ENCODE measurements around the gene PKIB. TPM values are rescaled to one million over a fixed set of nuclear protein-coding genes. Genes with fewer than 3 reads are reported as not detected.
A peak's percentile ranks its signal among the peaks of the same experiment; 100 is the strongest.
"Not testable (repeated sequence)": the region's sequence is repeated elsewhere in the genome, so short reads cannot be mapped to it uniquely, and the experiment has no call there.

PKIB gene, protein sequence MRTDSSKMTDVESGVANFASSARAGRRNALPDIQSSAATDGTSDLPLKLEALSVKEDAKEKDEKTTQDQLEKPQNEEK
- 1 to 10 TPM in 3 of 4 donors, under 1 TPM in 1; 0.81 to 2.0 (median 1.6) TPM for polyA plus RNA-seq (ENCODE audit: insufficient read length in 4 of 4)

DNA sequence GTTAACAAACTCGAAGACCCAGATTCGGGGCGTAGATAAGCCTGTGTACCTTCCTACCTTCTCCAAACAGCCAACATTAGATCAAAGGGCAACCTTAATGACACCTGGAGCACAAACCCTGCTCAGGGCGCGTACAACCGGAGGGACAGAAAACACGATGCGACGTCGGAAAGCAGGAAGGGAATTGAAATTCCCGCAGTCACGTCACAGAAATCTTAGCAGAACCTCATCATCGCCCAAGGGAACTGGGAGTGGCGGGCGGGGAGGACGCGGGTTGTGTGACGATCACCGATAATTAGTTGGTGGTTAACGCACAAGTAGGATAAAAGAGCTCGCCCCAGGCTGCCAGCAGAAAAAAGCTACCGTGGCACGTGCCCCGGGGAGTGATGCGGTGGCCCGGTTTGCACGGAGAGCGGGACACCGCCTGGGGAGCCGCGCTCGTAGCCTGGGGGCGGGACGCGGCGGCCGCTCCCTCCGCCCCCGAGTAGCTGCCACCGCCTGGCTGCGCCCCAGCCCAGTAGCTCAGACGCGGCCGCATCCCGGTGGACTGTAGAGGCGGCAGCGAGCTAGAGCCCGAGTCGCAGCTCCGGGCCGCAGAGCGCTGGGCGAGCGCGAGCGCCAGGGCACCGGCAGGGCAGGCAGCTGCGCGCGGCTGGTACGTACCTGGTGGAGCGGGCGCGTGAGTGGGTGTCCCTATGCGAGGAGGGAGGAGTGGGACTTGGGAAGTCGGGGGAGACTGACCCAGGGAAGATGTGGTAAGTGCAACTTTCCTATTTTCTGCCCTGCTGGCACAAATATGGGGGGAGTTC is at the start of gene PKIB:
TSS of gene PKIB (plus strand) at position 525 of the 809 bp plus-strand sequence. CDS start 107,390 bp downstream, outside the sequence.
- DNase-seq (ENCODE audit: low read depth in 4 of 4, low spot score in 3 of 4), result peak; percentile 35 to 52 (median 46)

DNA sequence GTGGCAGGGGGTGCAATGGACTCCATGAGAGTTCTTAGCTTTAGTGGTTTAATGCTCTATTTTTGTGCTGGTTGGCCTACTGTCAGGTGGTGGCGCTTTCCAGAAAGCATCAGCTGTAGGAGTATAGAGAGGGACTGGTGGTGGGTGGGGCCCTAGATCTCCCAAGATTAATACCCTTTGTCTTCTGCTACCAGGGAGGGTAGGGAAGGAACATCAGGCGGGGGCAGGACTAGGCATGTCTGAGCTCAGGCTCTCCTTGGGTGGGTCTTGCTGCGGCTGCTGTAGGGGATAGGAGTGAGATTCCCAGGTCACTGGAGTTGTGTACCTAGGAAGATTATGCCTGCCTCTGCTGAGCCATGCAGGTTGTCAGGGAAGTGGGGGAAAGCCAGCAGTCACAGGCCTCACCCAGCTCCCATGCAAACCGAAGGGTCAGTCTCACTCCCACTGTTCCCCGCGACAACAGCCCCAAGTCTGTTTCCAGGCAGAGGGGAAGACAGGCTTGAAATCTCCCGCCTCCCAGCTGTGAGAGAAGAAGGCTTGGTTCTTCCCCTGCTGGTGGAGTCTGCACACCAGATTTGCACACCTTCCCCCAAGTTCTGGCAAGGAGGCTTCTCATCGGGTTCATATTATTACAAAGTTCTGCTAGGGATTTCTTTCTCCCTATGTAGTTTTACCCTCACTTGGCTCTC is 46.7 kb upstream of the PKIB start:
- no peak for DNase-seq (ENCODE audit: low read depth in 4 of 4, low spot score in 3 of 4)

DNA sequence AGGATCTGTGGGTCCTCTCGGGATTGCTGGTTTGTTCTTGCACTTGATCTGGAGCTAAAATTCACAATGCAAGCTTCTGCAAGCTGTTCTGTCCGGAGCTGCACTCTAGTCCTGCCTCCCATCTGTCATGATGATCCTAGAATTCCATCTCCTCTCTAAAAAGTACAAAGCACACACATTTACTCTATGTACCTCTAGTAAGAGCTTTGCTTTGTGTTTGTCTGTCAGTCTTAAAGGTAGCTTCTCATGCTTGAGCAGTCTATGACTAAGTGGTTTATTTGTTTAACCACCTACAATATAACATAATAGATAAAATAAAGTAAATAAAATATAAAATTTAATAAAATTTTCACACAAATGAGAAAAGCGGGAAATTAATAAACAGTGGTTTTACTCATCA is 46.0 kb upstream of the PKIB start:
- no peak for DNase-seq (ENCODE audit: low read depth in 4 of 4, low spot score in 3 of 4)

DNA sequence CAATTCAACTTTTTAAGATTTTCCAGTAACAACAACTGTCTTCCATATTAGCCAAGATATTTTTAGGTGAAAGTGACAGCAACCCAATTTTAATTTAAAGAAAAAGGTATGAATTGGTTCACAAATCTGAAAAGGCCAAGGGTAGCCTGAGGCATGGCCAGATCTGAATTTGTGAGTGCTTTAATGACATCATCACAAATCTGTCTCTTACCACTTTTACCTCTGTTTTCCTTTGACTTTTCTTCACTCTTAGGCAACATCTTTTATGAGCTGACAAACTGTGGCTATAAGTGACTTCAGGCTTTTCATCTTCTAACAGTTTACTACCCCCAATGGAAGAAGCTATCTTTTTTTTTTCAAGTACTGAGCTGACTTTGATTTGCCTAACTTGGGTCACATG is 44.5 kb upstream of the PKIB start:
- DNase-seq (ENCODE audit: low read depth in 4 of 4, low spot score in 3 of 4), result no peak

DNA sequence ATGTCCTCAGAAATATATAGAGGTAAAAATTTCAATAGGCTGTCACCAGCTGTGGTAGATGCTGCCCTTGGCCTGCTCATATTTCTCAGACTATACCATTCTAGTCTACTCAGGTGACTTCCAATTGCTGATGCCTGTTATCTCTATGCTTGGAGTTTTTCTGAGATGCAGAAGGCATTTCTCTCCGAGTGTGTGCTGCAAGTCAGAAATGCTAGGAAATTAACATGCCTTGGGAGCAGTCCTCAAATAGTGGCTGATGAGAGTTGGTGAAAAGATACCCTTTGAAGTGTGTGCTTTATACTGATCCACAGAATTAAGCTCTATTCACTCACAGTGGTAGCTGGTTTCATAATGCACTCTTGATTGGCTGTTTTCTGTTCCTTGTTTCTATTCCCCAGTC is 43.2 kb upstream of the PKIB start:
- DNase-seq (ENCODE audit: low read depth in 4 of 4, low spot score in 3 of 4), result no peak

DNA sequence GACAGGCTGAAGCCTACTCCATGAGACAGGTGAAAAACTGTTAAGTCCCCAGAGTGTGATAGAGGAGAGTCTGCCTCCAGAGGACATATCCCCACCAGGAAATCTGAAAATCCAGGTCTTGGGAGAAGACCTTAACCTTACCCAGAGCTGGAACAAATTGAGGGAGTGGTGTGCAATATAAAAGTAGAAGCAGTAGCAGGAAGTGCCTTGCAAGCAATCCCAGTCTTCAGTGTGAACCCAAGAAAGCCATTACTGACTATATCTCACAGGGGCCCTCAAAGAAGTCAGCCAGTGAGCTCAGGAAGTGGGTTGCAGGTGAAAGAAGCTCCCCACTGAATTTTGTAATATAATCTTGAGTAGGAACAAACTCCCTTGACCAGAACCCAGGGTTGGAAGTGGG is 41.9 kb upstream of the PKIB start:
- DNase-seq (ENCODE audit: low read depth in 4 of 4, low spot score in 3 of 4), result no peak

DNA sequence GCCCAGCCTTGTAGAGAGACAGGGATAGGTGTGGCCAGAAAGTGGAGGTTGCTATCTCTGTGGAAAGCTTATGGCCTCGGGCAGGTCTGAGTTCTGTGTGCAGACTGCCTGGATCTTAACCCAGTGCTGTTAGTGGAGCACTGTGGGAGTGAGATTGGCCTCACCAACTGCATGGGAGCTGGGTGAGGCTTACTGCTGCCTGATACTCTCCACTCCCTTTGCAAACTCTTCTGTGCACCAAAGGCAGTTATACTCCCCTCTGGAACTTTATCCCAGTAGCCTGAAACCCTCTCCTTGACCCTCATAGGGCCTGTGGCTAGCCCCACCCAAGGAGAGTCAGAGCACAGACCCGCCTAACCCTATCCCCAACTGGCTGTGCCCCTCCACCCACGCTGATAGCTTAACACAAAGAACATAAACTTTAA is 41.4 kb upstream of the PKIB start:
- no peak for DNase-seq (ENCODE audit: low read depth in 4 of 4, low spot score in 3 of 4)

DNA sequence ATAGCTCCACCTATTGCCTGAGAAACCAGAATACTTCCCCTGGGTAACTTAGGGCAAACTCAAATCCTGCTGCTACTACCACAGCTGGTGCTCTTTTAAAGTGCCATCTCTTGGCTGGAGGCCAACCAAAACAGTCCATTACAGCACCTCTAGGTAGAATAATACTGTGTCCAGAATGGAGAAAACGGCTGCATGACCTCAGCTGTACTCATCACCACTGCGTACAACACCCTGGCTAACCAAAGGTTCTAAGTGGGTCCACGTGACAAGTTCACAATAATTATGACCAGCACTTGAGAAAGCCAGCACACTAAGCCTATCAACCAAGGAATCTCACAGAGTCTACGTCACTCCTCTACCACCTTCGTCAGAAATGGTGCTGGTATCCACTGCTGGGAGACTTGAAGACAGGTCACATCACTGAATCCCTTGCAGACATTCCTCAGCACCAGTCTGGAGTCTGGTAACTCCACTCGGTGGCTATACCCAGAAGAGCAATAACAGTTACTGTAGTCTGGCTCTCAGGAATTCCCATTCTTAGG is 40.9 kb upstream of the PKIB start:
- no peak for DNase-seq (ENCODE audit: low read depth in 4 of 4, low spot score in 3 of 4)

DNA sequence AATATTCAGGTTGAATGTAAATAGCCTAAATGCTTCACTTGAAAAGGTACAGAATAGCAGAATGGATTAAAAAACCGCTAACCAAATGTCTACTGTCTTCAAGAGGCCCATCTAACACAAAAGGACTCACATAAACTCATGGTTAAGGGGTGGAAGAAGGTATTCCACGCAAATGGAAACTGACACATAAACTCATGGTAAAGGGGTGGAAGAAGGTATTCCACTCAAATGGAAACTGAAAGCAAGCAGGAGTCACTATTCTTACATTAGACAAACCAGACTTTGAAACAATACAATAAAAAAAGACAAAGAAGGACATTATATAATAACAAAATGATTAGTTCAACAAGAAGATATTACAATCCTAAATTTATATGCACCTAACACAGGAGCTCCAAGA is 38.3 kb upstream of the PKIB start:
- DNase-seq (ENCODE audit: low read depth in 4 of 4, low spot score in 3 of 4), result no peak

DNA sequence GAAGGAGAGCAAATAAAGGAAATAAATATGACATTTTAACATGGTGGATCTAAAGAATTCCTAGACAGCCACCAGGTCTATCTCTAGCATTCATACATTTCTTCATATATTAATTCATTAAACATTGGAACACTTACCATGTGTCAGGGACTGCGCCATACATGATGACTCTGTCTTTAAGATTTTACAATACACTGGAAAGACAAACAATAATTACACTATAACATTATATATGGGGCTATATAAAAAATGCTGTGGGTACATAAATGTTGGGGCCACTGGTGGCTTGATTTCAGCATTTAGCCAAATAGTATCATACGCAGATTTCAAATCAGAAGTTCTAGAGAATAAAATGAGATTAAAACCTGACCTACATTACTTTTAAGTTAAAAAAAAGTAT is 33.3 kb upstream of the PKIB start:
- no peak for DNase-seq (ENCODE audit: low read depth in 4 of 4, low spot score in 3 of 4)

DNA sequence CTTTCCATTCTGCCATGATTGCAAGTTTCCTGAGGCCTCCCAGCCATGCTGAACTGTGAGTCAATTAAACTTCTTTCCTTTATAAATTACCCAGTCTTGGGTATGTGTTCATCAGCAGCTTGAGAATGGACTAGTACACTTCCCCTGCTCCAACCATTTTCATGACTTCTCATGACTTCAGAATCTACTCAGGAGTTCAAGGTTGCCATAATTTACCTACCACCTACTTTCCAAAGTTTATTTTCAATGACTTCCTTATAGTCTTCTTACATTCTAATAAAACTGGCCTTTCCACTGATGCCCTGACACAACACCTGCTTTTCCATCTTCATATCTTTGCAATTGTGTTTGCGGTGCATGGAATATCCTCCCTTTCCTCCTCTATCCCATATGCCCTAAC is 31.2 kb upstream of the PKIB start:
- no peak for DNase-seq (ENCODE audit: low read depth in 4 of 4, low spot score in 3 of 4)

DNA sequence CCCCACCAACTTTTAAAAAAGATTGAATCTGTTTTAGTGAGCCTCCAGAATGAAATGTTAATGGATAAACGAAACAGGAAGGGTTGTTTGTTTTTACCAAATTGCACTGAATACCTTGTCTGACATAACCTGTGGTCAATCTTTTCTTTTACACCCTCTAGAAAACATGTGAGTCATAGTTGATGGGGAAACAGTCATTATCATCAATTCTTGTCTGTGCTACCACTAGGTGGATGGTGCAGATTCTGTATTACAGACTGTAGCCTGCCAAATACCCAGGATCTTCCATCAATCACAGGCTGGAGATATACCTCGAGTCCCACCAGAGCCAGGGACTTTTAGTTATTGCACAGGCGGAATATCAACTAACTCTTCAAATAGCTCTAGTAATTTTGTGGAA is 29.5 kb upstream of the PKIB start:
- DNase-seq (ENCODE audit: low read depth in 4 of 4, low spot score in 3 of 4), result no peak

DNA sequence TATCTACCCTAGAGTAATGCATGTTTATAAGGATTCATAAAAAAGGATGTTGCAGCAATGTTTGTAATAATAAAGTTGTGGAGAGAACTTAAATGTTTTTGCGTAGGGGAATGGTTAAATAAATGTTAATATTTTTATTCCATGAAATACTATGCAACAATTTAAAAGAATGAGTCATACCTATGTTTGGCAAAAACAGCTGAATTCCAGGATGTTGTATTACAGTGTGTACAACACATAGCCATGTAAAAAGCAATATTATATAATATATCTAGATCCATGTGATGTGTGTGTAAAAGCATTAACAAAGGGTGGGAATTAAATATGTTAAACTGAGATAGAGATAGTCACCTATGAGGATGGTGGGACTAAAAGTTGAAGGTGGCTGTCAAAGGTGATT is 21.1 kb upstream of the PKIB start:
- no peak for DNase-seq (ENCODE audit: low read depth in 4 of 4, low spot score in 3 of 4)

DNA sequence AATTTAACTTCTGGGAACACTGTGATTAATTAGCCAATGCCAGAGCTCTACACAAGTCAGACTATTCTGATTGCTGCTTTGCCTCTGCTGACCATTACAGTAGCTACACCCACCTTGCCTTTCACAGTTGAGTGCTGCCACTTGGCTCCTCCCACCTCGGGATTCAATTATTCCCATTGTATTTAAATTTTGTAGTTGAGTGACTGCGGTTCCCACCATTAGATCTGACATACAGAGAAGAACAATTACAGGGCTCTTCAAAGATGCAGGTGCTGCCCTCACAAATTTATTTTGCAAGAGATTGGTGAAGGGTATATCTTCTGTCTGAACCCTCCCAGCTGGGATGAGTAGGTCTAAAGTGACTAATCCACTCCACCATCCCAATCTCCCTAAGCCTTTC is 11.9 kb upstream of the PKIB start:
- DNase-seq (ENCODE audit: low read depth in 4 of 4, low spot score in 3 of 4), result not testable (repeated sequence)

DNA sequence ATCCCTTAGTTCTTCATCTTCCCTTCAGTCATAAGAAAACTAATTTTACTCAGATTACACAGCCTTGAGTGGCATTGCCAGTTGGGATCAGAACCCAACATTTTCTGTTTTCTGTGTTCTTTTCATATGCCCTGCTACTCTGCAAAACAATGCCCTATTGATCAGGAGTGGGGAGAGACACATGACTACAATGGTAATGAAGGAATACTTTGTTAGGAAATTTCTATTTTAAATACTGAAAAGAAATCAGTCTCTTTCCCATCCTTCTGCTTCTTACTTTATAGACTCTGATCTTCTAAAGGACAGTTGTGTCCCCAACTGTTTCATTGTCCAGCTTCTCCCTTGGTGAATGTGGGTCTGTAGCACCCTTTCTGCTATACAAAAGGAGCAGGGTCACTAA is 5.5 kb upstream of the PKIB start:
- DNase-seq (ENCODE audit: low read depth in 4 of 4, low spot score in 3 of 4), result no peak

DNA sequence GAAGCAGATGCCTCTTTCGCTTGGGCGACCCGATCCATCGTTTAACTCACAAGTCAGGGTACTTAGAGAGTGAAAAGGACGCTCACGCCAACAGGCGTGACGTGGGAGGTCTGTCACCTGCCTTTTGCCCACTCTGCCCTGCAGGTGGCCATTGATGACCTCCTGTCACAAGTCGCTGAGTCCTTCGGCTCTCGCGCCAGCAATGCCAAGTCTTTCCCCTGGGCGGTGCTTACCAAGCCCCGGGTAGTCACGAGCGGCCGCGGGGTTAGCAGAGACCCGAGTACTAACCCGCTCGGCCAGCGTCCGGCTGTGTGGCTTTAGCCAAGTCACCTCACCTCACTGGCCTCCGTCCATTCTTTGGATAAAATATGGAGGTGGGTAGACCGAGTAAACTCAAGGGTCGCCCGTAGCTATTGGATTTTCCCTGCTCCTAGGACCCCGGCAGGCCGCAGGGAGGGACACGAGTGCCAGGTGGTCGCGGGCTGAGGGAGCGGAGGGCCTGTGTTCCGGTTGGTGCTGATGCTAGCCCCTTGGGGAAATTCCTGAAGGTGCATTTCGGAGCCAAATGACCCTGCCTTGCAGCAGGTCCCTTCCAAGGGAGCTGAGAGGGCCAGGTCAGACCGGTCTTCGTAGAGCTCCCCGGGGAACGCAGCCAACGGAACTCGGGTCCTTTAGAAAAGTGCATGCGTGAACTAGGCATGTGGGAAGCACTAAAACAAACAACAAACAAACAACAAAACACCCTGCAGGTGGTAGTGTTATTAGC is 668 bp downstream of the PKIB start:
- peak in 1 of 4 donors; percentile 8 for DNase-seq (ENCODE audit: low read depth in 4 of 4, low spot score in 3 of 4)

DNA sequence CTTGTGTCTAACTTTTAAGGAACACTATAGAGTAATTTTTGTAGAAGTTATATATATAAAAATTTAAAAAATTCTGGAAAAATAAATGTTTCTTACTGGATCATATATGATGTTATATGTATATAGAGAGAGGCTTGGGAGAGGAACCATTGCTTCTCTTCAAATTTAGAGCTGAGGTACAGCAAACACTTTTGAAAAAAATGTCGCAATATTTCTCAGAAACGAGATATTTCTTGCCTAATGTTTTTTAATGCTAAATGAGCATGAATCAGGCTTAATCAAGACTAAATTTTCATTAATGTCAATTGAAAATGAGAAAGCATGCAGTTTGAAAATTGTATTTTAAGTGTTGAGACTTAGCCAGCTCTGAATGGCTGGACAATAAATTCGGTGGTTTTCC is 2.6 kb downstream of the PKIB start:
- no peak for DNase-seq (ENCODE audit: low read depth in 4 of 4, low spot score in 3 of 4)

DNA sequence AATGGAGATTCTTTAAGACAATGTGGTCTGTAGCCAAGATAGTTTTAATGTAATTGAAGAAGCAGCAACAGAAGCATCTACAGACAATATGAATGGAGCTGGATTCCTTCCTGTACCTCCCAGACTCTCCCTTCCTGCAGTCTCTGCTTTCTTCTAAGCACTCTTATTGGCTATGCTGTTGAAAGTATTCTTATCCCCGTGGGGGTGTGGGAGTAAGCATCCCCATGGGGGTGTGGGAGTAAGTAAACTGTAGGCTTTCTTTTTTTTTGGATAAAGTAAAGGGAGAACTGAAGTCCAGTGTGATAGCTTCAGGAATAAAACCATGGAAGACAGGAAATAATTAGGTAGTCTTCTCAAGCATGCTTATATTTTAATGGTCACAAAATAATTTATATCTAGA is 4.1 kb downstream of the PKIB start:
- DNase-seq (ENCODE audit: low read depth in 4 of 4, low spot score in 3 of 4), result no peak

DNA sequence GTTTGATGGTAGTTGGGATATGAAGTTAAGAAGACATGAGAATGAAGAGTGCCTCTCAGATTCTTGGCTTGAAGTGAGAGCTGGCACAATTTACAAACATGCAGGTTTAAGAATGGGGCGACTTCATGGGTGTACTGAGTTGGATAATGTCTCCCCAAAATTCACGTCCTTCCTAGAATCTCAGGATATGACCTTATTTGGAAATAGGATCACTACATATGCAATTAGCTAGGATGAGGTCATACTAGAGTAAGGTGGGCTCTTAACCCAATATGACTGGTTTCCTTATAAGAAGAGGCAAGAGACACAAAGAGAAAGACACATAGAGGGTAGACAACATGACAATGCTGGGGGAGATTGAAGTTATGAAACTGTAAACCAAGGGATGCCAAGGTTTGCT is 5.2 kb downstream of the PKIB start:
- no peak for DNase-seq (ENCODE audit: low read depth in 4 of 4, low spot score in 3 of 4)

DNA sequence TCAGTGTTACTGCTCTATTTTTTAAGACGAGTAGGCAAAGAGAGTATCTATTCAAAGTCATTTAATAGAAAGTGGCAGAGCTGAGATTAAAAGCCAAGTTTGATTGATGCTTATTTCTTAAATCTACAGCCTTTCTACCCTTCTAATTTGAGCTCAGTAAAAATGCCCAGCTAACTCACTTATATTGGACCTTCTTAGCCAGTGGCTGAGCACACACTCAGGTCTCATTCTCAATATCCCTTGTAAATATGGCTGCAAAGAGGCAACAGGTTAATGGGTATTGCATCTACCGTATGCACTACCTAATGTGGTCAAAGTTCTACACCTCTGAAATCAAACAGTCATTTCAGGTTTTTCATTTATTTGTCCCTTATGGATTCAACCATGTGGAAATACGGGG is 6.7 kb downstream of the PKIB start:
- no peak for DNase-seq (ENCODE audit: low read depth in 4 of 4, low spot score in 3 of 4)

DNA sequence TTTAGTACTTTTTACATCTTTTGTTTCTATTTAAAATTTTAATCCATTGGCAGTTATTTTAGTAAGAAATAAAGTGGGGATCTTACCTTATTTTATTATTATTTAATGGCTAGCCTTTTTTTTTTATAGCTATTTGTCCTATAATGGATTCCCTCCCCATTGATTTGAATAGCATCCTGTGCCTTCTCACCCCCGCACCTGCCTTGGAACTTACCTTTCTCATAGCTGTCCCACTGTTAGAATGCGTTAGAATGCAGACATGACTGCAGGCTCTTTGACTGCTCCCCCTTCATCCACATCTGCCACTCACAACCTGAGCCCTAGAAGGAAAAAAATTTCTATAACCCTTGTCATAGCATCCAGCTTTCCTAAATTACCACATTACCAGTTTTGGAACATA is 9.1 kb downstream of the PKIB start:
- no peak for DNase-seq (ENCODE audit: low read depth in 4 of 4, low spot score in 3 of 4)

Data from left renal pelvis (tissue), 4 donors.